Measurements from ENCODE around the gene ALKAL2. TPM values are rescaled to one million over a fixed set of nuclear protein-coding genes. Genes with fewer than 3 reads are reported as not detected.

The ALKAL2 gene
- total RNA-seq, 1 experiment from 2014 or later, result 3.5 TPM

GRCh38 chr2:332592-332991 is 44.7 kb upstream of the ALKAL2 start:
- Mint-ChIP-seq H3K27me3 (ENCODE audit: low read depth) (peaks cover 12% of the 10 kb centered on the region), H3K9me3 (peaks cover 50% of the 10 kb centered on the region), H3K4me3 (no peak overlapping the region), H3K27ac (no peak overlapping the region), H3K4me1 (no peaks in the 10 kb centered on the region), H3K36me3 (peaks cover 35% of the 10 kb centered on the region)
- ATAC-seq (no peak), DNase-seq (ENCODE audit: low spot score) (no peak)
- POLR2A ChIA-PET, result no interaction called here
- TF ChIP-seq JUN (CRISPR knock-in tag; IDR thresholded peaks at IDR 0.05) (no peak), TEAD1 (CRISPR knock-in tag; IDR thresholded peaks at IDR 0.05) (no peak), TP53 (CRISPR knock-in tag; IDR thresholded peaks at IDR 0.05) (no peak), TCF7 (CRISPR knock-in tag; IDR thresholded peaks at IDR 0.05; ENCODE audit: low read depth) (no peak), CTCF (IDR thresholded peaks at IDR 0.05) (no peak), ZNF232 (CRISPR knock-in tag; IDR thresholded peaks at IDR 0.05) (no peak), FOXP1 (CRISPR knock-in tag; IDR thresholded peaks at IDR 0.05; ENCODE audit: borderline replicate concordance) (no peak), ZBTB21 (CRISPR knock-in tag; IDR thresholded peaks at IDR 0.05; ENCODE audit: borderline replicate concordance) (no peak), ZNF532 (CRISPR knock-in tag; IDR thresholded peaks at IDR 0.05; ENCODE audit: borderline replicate concordance) (no peak), GRHL2 (CRISPR knock-in tag; IDR thresholded peaks at IDR 0.05; ENCODE audit: insufficient replicate concordance, severe bottlenecking) (no peak), RELA (CRISPR knock-in tag; IDR thresholded peaks at IDR 0.05; ENCODE audit: borderline replicate concordance) (no peak)
- CTCF ChIA-PET, result interaction anchor here (0.6 to 2.1 kb wide), 20 partner anchors 10 to 173 kb away, joined by 3 to 13 read pairs (median 4); no protein-coding TSS in a partner anchor

GRCh38 chr2:328761-329160 is 40.9 kb upstream of the ALKAL2 start:
- H3K36me3 Mint-ChIP-seq, result peaks cover 12% of the 10 kb centered on the region
- no peak overlapping the region for H3K4me3 Mint-ChIP-seq
- H3K9me3 Mint-ChIP-seq, result peaks cover 39% of the 10 kb centered on the region
- ATAC-seq, result no peak; the same call in 1 of the 2 replicates
- ChIA-PET POLR2A (no interaction called here), CTCF (no interaction called here)
- no peak overlapping the region for H3K27ac Mint-ChIP-seq
- H3K27me3 Mint-ChIP-seq (ENCODE audit: low read depth), result peaks cover 6% of the 10 kb centered on the region; the same call in 1 of the 2 replicates
- DNase-seq (ENCODE audit: low spot score), result no peak
- H3K4me1 Mint-ChIP-seq, result no peaks in the 10 kb centered on the region
- TF ChIP-seq E2F4 (CRISPR knock-in tag; IDR thresholded peaks at IDR 0.05; ENCODE audit: borderline replicate concordance, low read depth) (no peak), ZNF317 (CRISPR knock-in tag; IDR thresholded peaks at IDR 0.05; ENCODE audit: borderline replicate concordance, low read depth) (peak; percentile 86), CREB1 (CRISPR knock-in tag; IDR thresholded peaks at IDR 0.05) (no peak), GTF2I (CRISPR knock-in tag; conservative IDR thresholded peaks at IDR 0.05) (no peak), CDX4 (CRISPR knock-in tag; IDR thresholded peaks at IDR 0.05; ENCODE audit: borderline replicate concordance) (no peak), E2F5 (CRISPR knock-in tag; IDR thresholded peaks at IDR 0.05) (no peak)
